Smooth muscle cell (in vitro differentiated cells): Measurements from ENCODE around the gene USP10. TPM values are rescaled to one million over a fixed set of nuclear protein-coding genes. Genes with fewer than 3 reads are reported as not detected.
A peak's percentile ranks its signal among the peaks of the same experiment; 100 is the strongest.

Source experiments
- DNase-seq: peaks from one replicate; lab custom pipeline; 2025; ENCODE audit not compliant: unreplicated experiment; lab: John Stamatoyannopoulos, UW
- H2AFZ ChIP-seq: fragments of 200-600 bp; sonication (generic); 2 replicates; pipeline ENCODE4 v1.6.0; 2016; ENCODE audit warnings: antibody characterized with exemption, low read depth, mild to moderate bottlenecking
- H3F3A ChIP-seq: fragments of 200-600 bp; sonication (generic); 2 replicates; pipeline ENCODE4 v1.6.0; 2017; ENCODE audit warnings: antibody characterized with exemption, low read depth
- H3K27ac ChIP-seq: fragments of 200-600 bp; sonication (generic); 2 replicates; pipeline ENCODE4 v1.5.1; 2016; ENCODE audit warnings: low read depth, mild to moderate bottlenecking
- H3K27me3 ChIP-seq: fragments of 200-600 bp; sonication (generic); 2 replicates; pipeline ENCODE4 v1.6.1; 2016; ENCODE audit warnings: low read depth, mild to moderate bottlenecking
- H3K36me3 ChIP-seq: fragments of 200-600 bp; sonication (generic); 2 replicates; pipeline ENCODE4 v1.5.1; 2016; ENCODE audit warnings: low read depth
- H3K4me1 ChIP-seq: fragments of 200-600 bp; sonication (generic); 2 replicates; pipeline ENCODE4 v1.5.1; 2016; ENCODE audit warnings: low read depth
- H3K4me2 ChIP-seq: fragments of 200-600 bp; sonication (generic); 2 replicates; pipeline ENCODE4 v1.6.0; 2016; ENCODE audit warnings: mild to moderate bottlenecking
- H3K4me3 ChIP-seq: fragments of 200-600 bp; sonication (generic); 2 replicates; pipeline ENCODE4 v1.5.1; 2016; ENCODE audit warnings: mild to moderate bottlenecking
- H3K79me2 ChIP-seq: fragments of 200-600 bp; sonication (generic); 2 replicates; pipeline ENCODE4 v1.6.0; 2016; ENCODE audit warnings: low read depth, mild to moderate bottlenecking
- H3K9ac ChIP-seq: fragments of 200-600 bp; sonication (generic); 2 replicates; pipeline ENCODE4 v1.6.0; 2016; ENCODE audit warnings: low read depth
- H3K9me3 ChIP-seq: fragments of 200-600 bp; sonication (generic); replicated peaks from 2 replicates; pipeline ENCODE4 v1.5.1; 2016; ENCODE audit warnings: low read depth
- H4K20me1 ChIP-seq: fragments of 200-600 bp; sonication (generic); 2 replicates; pipeline ENCODE4 v1.6.0; 2016; ENCODE audit warnings: low read depth
- WGBS: methylation state at CpG from one replicate; pipeline ENCODE4 v1.1.7; 2016; ENCODE audit warnings: low lambda C conversion rate; 5-methylcytosine and 5-hydroxymethylcytosine counted together
- polyA plus RNA-seq: library from polyadenylated mRNA; unstranded; fragments of >200 nt; fragmentation: Nextera tagmentation; extraction: Ambion mirVana; gene quantifications from 2 replicates; pipeline ENCODE4 v1.2.1, GENCODE V29; 2016
- total RNA-seq: library from RNA; depleted of rRNA; stranded (reverse); fragments of >200 nt; gene quantifications from 2 replicates; pipeline ENCODE4 v1.2.3, GENCODE V29; 2014
- TF ChIP-seq, protein P1 (sequence below): fragments of 200-600 bp; sonication (generic); IDR thresholded peaks from 2 replicates; pipeline ENCODE4 v1.5.1; 2017; ENCODE audit warnings: borderline replicate concordance, mild to moderate bottlenecking, antibody characterized with exemption; ENCODE audit not compliant: insufficient read depth, poor library complexity, severe bottlenecking

The USP10 gene
- total and polyA plus RNA-seq, 2 experiments from 2014 or later, result 52.5 to 56.1 TPM

DNA sequence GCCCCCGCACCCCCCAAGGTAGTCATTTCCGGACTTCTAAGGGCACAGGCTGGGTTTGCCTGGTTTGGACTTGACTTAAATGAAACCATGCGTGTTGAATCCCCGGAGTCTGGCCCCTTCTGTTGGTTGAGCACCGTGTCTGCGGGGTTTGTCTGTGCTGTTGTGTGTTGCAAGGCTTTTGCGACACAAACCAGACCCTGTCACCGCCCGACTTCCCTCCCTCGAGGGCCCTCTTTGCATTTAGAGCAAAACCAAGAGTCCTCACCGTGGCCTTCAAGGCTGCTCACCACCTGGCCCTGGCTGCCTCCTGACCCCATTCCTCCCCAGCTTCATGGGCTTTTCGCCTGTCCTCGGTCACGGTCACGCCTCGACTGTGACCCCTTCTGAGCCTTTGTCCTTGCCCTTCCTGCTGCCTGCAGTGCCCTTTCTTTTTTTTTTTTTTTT lies 127.4 kb downstream of the USP10 start:
- Histone ChIP-seq H3K9ac (peak overlapping the region; percentile 59), H4K20me1 (peaks cover 27% of the 10 kb centered on the region), H3K4me2 (peak overlapping the region; percentile 81), H3K9me3 (no peaks in the 10 kb centered on the region), H3K4me1 (peaks cover 26% of the 10 kb centered on the region), H3K36me3 (no peaks in the 10 kb centered on the region), H3K79me2 (peaks cover 75% of the 10 kb centered on the region), H2AFZ (no peak overlapping the region), H3K27me3 (no peaks in the 10 kb centered on the region), H3K27ac (peak overlapping the region; percentile 95), H3K4me3 (peak overlapping the region; percentile 14), H3F3A (peaks cover 71% of the 10 kb centered on the region)
- 15% methylated on average over 16 of the region's 16 CpGs for WGBS
- peak; percentile 41 for DNase-seq
- TF ChIP-seq, protein P1, sequence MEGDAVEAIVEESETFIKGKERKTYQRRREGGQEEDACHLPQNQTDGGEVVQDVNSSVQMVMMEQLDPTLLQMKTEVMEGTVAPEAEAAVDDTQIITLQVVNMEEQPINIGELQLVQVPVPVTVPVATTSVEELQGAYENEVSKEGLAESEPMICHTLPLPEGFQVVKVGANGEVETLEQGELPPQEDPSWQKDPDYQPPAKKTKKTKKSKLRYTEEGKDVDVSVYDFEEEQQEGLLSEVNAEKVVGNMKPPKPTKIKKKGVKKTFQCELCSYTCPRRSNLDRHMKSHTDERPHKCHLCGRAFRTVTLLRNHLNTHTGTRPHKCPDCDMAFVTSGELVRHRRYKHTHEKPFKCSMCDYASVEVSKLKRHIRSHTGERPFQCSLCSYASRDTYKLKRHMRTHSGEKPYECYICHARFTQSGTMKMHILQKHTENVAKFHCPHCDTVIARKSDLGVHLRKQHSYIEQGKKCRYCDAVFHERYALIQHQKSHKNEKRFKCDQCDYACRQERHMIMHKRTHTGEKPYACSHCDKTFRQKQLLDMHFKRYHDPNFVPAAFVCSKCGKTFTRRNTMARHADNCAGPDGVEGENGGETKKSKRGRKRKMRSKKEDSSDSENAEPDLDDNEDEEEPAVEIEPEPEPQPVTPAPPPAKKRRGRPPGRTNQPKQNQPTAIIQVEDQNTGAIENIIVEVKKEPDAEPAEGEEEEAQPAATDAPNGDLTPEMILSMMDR, result no peak

DNA sequence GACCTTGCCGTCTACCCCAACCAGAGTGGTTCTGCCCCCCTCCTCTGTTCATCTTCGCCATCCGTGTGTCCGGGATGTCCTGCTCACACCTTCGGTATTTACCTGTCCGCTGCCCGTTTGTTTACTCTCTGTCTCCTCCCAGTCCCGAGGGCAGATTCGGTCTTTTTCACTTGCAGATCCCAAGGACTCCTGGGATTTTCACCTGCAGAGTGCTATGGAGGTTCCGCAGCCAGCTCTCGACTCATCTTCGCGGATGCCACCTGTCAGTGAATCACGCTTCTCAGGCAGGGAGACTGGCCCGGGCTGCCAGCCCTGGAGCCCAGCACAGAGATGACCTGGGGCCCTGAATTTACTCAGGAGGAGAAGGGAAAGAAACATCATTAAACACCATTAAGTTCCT lies 128.1 kb downstream of the USP10 start:
- no peaks in the 10 kb centered on the region for H3K27me3 ChIP-seq
- peaks cover 27% of the 10 kb centered on the region for H4K20me1 ChIP-seq
- TF ChIP-seq, protein P1, result no peak
- H3K4me1 ChIP-seq, result peaks cover 26% of the 10 kb centered on the region
- peaks cover 73% of the 10 kb centered on the region for H3F3A ChIP-seq
- H3K36me3 ChIP-seq, result no peaks in the 10 kb centered on the region
- no peak for DNase-seq
- H3K4me2 ChIP-seq, result peak overlapping the region; percentile 53
- H3K4me3 ChIP-seq, result no peak overlapping the region
- H3K79me2 ChIP-seq, result peaks cover 69% of the 10 kb centered on the region
- no peaks in the 10 kb centered on the region for H3K9me3 ChIP-seq
- H3K27ac ChIP-seq, result peak overlapping the region; percentile 95
- no peak overlapping the region for H2AFZ ChIP-seq
- WGBS, result 72% methylated on average over 15 of the region's 15 CpGs
- H3K9ac ChIP-seq, result no peak overlapping the region

DNA sequence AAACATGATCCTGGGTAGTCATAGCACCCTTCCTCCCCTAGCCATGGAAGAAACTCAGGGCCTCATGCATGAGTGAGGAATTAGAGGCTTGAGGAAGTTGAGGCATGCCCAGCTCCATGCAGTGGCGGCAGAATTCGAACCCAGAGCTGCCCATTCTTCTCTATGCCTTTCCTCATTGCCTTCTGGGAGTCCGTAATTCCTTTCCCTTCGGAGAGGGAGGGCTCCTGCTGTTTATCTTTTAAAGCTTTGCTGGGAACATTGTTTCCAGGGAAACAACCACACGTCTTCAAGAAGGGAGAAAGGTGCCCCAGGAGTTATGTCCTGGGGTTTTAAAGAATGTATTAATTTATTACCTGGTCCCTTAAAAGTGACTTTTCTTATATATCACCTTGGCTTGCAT lies 128.5 kb downstream of the USP10 start:
- H3K9me3 ChIP-seq, result no peaks in the 10 kb centered on the region
- H4K20me1 ChIP-seq, result peaks cover 27% of the 10 kb centered on the region
- H3K36me3 ChIP-seq, result no peaks in the 10 kb centered on the region
- peak overlapping the region; percentile 95 for H3K27ac ChIP-seq
- no peak for DNase-seq
- TF ChIP-seq, protein P1, result no peak
- H3K9ac ChIP-seq, result no peak overlapping the region
- peaks cover 69% of the 10 kb centered on the region for H3K79me2 ChIP-seq
- no peaks in the 10 kb centered on the region for H3K27me3 ChIP-seq
- peaks cover 73% of the 10 kb centered on the region for H3F3A ChIP-seq
- H3K4me1 ChIP-seq, result peaks cover 26% of the 10 kb centered on the region
- WGBS, result 63% methylated on average over 5 of the region's 5 CpGs
- no peak overlapping the region for H2AFZ ChIP-seq
- H3K4me3 ChIP-seq, result no peak overlapping the region
- H3K4me2 ChIP-seq, result peak overlapping the region; percentile 53

Other genes starting within 250 kb of the USP10 start
- 26.4 and 28.2 TPM in 2 replicates for gene MEAK7, start 195.3 kb upstream of the USP10 start, total RNA-seq
- gene MEAK7, start 195.3 kb upstream of the USP10 start, polyA plus RNA-seq, result 32.1 and 44.8 TPM in 2 replicates
- gene COTL1, start 81.9 kb upstream of the USP10 start, total RNA-seq, result 66.5 and 81.2 TPM in 2 replicates
- gene COTL1, start 81.9 kb upstream of the USP10 start, polyA plus RNA-seq, result 209 and 233 TPM in 2 replicates
- 20.8 and 35.4 TPM in 2 replicates for gene KLHL36, start 51.5 kb upstream of the USP10 start, total RNA-seq
- gene KLHL36, start 51.5 kb upstream of the USP10 start, polyA plus RNA-seq, result 18.0 and 21.6 TPM in 2 replicates
- gene CRISPLD2, start 120.0 kb downstream of the USP10 start, total RNA-seq, result 63.1 and 104 TPM in 2 replicates
- gene CRISPLD2, start 120.0 kb downstream of the USP10 start, polyA plus RNA-seq, result 79.7 and 105 TPM in 2 replicates